Measurements from ENCODE around the gene FBXL16. TPM values are rescaled to one million over a fixed set of nuclear protein-coding genes. Genes with fewer than 3 reads are reported as not detected.

Gene FBXL16
- total and polyA plus RNA-seq, 2 donors (not counting 3 experiments of a cell fraction or from before 2014, with no cell fraction given), result 0.07 to 0.22 TPM

GRCh38 chr16:702341-702740 lies 3.3 kb downstream of the FBXL16 start:
- BruUV-seq (replicated peaks), result no TSS peak
- no peak for FAIRE-seq

More at GRCh38 chr16:702341-702740, 3.3 kb downstream of the FBXL16 start:
- no peak overlapping the region for H3K9ac ChIP-seq (replicated peaks; ENCODE audit: extremely low read depth, insufficient read depth, low read length)
- dilution Hi-C loops (cut with MboI; ENCODE audit: extremely low pct_ligation_motif_present, low sequenced_read_pairs), result no loop called here
- H3K79me2 ChIP-seq (ENCODE audit: control insufficient read depth, insufficient read depth, low read length), result no peaks in the 10 kb centered on the region
- no peak overlapping the region for H3K27ac ChIP-seq (ENCODE audit: insufficient read depth, low read depth, low read length)
- ChIA-PET POLR2A (interaction anchor here (0.7 kb wide), 1 partner anchor 908 kb away, joined by 3 read pairs; no protein-coding TSS in a partner anchor), CTCF (interaction anchor here (1.1 to 2.7 kb wide), 4 partner anchors 10 to 355 kb away, joined by 3 to 10 read pairs (median 6); partner anchors contain the start of genes METRN and WDR24)
- H3K9me1 ChIP-seq (replicated peaks; ENCODE audit: control insufficient read depth, extremely low read depth, insufficient read depth, low read length), result no peaks in the 10 kb centered on the region
- no peak overlapping the region for H3K4me3 ChIP-seq (replicated peaks in 1 of 3; ENCODE audit: insufficient read depth in 1 of 3, low read depth in 1 of 3, low read length in 3 of 3)
- no peaks in the 10 kb centered on the region for H3K4me1 ChIP-seq (ENCODE audit: control insufficient read depth, extremely low read depth, insufficient read depth, low read length)
- no peak for DNase-seq (ENCODE audit: low read depth, low spot score)
- TF ChIP-seq EZH2 (IDR thresholded peaks at IDR 0.05; ENCODE audit: borderline replicate concordance, low read depth, low read length, severe bottlenecking) (no peak), POLR2AphosphoS5 (IDR thresholded peaks at IDR 0.05; ENCODE audit: insufficient read depth, low read depth, low read length) (no peak), JUN (IDR thresholded peaks at IDR 0.05; ENCODE audit: borderline replicate concordance, insufficient read depth, insufficient read length, low read depth) (no peak), MAX (IDR thresholded peaks at IDR 0.05; ENCODE audit: insufficient read depth, insufficient read length) (no peak), GATA2 (IDR thresholded peaks at IDR 0.05; ENCODE audit: insufficient read depth, insufficient read length, low read depth, low read length) (no peak), FOS (IDR thresholded peaks at IDR 0.05; ENCODE audit: borderline replicate concordance, insufficient read depth, low read length) (no peak), CTCF (IDR thresholded peaks at IDR 0.05; ENCODE audit: extremely low read depth in 1 of 2, insufficient read depth in 1 of 2, low read depth in 1 of 2, low read length in 2 of 2) (no peak), POLR2A (IDR thresholded peaks at IDR 0.05; ENCODE audit: low read depth, low read length) (no peak), MYC (IDR thresholded peaks at IDR 0.05; ENCODE audit: low read depth, low read length) (no peak)
- H3K27me3 ChIP-seq (ENCODE audit: control insufficient read depth in 2 of 2, insufficient read depth in 2 of 2, low read length in 2 of 2), result peaks cover 39% of the 10 kb centered on the region in 2 experiments
- no peak overlapping the region for H3K4me2 ChIP-seq (ENCODE audit: insufficient read depth, low read length)
- H4K20me1 ChIP-seq (replicated peaks; ENCODE audit: control insufficient read depth, extremely low read depth, insufficient read depth, low read length), result no peaks in the 10 kb centered on the region
- no peaks in the 10 kb centered on the region for H3K36me3 ChIP-seq (ENCODE audit: control insufficient read depth in 2 of 2, extremely low read depth in 1 of 2, insufficient read depth in 2 of 2, low read length in 2 of 2)
- no peak overlapping the region for H2AFZ ChIP-seq (ENCODE audit: low read depth, low read length)
- no peaks in the 10 kb centered on the region for H3K9me3 ChIP-seq (replicated peaks; ENCODE audit: control insufficient read depth, insufficient read depth, low read length)
- intact Hi-C loops (cut with micrococcal nuclease), result no loop called here
